RWPE1 (cell line): ENCODE data around the gene PHLDA3.

Experiments used
- CTCF ChIA-PET: fragments of 350-600 bp; sonication (Branson Sonifier 250); formaldehyde crosslinking; extraction: SDS; loops from one replicate; lab custom pipeline; 2021; lab: Yijun Ruan, JAX
- POLR2A ChIA-PET: fragments of 400-600 bp; formaldehyde crosslinking; extraction: SDS; loops from one replicate; lab custom pipeline; 2020; ENCODE audit warnings: antibody characterized with exemption; ENCODE audit not compliant: low non-redundant PET; lab: Yijun Ruan, JAX
- DNase-seq: peaks from one replicate; pipeline ENCODE4 v3.0.0; 2012; ENCODE audit warnings: low spot score
- H3K27ac ChIP-seq: fragments of 450-650 bp; 2 replicates; pipeline ENCODE4 v1.5.1; 2017
- TF ChIP-seq, protein P1 (sequence below): fragments of 450-650 bp; conservative IDR thresholded peaks from 2 replicates; pipeline ENCODE4 v1.5.1; 2017; ENCODE audit warnings: low read depth, mild to moderate bottlenecking

Gene PHLDA3

DNA sequence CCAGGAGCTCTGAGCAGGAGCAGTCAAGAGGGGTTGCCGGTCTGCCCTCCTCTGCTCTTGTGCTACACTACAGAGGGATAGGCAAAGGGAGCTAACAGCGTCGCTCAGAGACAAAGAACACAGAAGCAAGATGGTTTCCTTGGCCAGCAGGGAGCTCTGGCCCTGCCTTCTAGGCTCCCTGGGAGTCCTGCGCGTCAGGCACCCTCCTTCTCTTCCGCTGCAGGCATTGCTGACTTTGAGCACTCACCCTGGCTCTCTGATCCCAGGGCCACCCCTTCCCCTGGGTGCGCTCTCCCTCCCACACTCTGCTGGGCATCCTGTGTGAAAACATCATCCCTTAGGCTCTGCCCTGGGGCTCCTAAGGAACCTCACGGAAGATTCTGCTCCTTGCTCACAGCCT is 47.9 kb downstream of the PHLDA3 start:
- H3K27ac ChIP-seq = no peak overlapping the region
- POLR2A ChIA-PET = no interaction called here
- no peak for DNase-seq
- TF ChIP-seq, protein P1, sequence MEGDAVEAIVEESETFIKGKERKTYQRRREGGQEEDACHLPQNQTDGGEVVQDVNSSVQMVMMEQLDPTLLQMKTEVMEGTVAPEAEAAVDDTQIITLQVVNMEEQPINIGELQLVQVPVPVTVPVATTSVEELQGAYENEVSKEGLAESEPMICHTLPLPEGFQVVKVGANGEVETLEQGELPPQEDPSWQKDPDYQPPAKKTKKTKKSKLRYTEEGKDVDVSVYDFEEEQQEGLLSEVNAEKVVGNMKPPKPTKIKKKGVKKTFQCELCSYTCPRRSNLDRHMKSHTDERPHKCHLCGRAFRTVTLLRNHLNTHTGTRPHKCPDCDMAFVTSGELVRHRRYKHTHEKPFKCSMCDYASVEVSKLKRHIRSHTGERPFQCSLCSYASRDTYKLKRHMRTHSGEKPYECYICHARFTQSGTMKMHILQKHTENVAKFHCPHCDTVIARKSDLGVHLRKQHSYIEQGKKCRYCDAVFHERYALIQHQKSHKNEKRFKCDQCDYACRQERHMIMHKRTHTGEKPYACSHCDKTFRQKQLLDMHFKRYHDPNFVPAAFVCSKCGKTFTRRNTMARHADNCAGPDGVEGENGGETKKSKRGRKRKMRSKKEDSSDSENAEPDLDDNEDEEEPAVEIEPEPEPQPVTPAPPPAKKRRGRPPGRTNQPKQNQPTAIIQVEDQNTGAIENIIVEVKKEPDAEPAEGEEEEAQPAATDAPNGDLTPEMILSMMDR = no peak
- CTCF ChIA-PET = interaction anchor here (0.7 to 1.3 kb wide), 3 partner anchors 10 to 174 kb away, joined by 3 to 8 read pairs (median 4); no protein-coding TSS in a partner anchor

DNA sequence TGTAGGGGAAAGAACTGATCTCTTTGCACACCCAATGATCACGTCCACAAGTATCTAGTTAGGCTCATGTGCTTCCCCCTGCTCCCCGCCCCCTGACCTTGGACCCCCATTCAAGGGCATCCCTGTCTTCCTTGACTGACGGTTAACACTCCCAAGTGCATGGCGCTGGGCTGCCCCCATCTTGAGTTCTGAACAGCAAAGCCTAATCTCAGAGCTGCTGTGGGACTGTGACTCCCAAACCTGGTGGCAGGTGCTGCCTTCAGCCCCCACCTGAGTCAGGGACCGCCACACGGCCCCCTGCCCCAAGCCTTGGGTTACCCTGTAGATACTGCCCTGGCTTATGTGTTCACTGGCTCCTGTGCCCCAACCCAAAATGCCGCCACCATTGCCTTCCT is 48.4 kb downstream of the PHLDA3 start:
- no peak for DNase-seq
- ChIA-PET POLR2A (no interaction called here), CTCF (interaction anchor here (0.9 to 1.3 kb wide), 2 partner anchors 10 to 74 kb away, joined by 3 to 8 read pairs; no protein-coding TSS in a partner anchor)
- TF ChIP-seq, protein P1 = no peak
- no peak overlapping the region for H3K27ac ChIP-seq

GRCh38 chr1:201419746-201420607 is 49.0 kb downstream of the PHLDA3 start:
- TF ChIP-seq, protein P1 = no peak
- ChIA-PET CTCF (interaction anchor here (0.6 to 1.5 kb wide), 4 partner anchors 9 to 25 kb away, joined by 3 to 8 read pairs (median 6); no protein-coding TSS in a partner anchor), POLR2A (no interaction called here)
- no peak overlapping the region for H3K27ac ChIP-seq
- no peak for DNase-seq

DNA sequence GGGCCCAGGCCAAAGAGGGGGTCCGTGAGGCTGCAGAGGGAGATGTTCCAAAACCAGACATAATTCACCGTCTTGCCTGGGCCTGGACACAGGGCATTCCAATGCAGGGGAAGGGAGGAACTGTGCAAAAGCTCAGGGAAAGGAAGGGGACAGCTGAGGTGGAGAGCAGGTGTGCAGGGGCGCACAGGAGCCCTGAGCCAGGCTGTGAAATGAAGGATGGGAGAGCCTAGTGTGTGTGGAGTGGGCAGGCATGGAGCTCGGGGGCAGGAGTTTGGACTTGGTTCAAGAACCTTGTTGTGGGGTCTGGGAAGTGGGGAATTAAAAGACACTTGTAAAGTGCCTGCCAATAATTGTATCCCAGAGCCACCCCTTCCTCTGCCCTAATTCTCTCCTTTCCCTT is 49.7 kb downstream of the PHLDA3 start:
- no peak for DNase-seq
- CTCF ChIA-PET = interaction anchor here (0.8 to 1.5 kb wide), 2 partner anchors 16 to 22 kb away, joined by 4 to 7 read pairs; no protein-coding TSS in a partner anchor
- no peak overlapping the region for H3K27ac ChIP-seq
- POLR2A ChIA-PET = interaction anchor here (0.6 kb wide), 1 partner anchor 8 kb away, joined by 4 read pairs; no protein-coding TSS in a partner anchor
- TF ChIP-seq, protein P1 = no peak

DNA sequence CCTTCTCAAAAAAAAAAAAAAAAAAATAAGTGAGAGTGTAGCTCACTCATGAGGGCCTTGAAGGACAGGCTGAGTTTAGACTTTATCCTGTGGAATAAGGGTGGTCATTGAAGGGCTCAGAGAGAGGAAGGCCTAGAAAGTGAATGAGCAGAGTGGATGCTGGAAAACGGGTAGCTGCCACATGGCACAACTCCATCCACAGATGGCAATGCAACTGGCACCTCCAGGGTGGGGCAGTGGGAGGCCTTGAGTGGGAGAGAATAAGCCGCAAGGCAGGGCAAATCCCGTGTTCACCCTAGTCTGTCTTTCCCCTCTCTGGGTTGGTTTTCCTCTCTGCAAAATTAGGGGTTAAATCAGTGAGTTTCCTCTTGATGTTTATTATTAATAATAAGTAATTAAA is 50.5 kb downstream of the PHLDA3 start:
- DNase-seq = no peak
- TF ChIP-seq, protein P1 = no peak
- ChIA-PET POLR2A (interaction anchor here (0.6 kb wide), 1 partner anchor 771 kb away, joined by 3 read pairs; no protein-coding TSS in a partner anchor), CTCF (interaction anchor here (0.6 to 1.7 kb wide), 3 partner anchors 10 to 72 kb away, joined by 3 to 8 read pairs (median 4); no protein-coding TSS in a partner anchor)
- H3K27ac ChIP-seq = no peak overlapping the region
